SH-SY5Y (cell line): ENCODE measurements around the gene PSTK.

Experiments used
- GATA2 ChIP-seq: IDR thresholded peaks from 2 replicates; pipeline ENCODE4 v1.6.1; 2011; ENCODE audit warnings: mild to moderate bottlenecking, low read depth, low read length
- GATA3 ChIP-seq: IDR thresholded peaks from 2 replicates; pipeline ENCODE4 v1.6.1; 2011; ENCODE audit warnings: low read depth, mild to moderate bottlenecking, low read length, moderate library complexity

The PSTK gene

GRCh38 chr10:123001370-123001769, 21.2 kb downstream of the PSTK start:
- no peak for TF ChIP-seq GATA2
- no peak for TF ChIP-seq GATA3

- TF ChIP-seq GATA2 = no peak
These were observed 24.1 kb downstream of the PSTK start for GRCh38 chr10:123004298-123004697.

- no peak for TF ChIP-seq GATA2
- no peak for TF ChIP-seq GATA3
These were observed 27.6 kb downstream of the PSTK start for GRCh38 chr10:123007558-123008354.

GRCh38 chr10:123008355-123009104, 28.3 kb downstream of the PSTK start, which contains the start of the genes ACADSB and IKZF5:
ACADSB (plus strand) TSS chr10:123009006; CDS start chr10:123009030, 24 bp downstream.
IKZF5 (minus strand) TSS chr10:123008795; CDS start chr10:122998625, 10,170 bp downstream.
- TF ChIP-seq GATA3 = no peak
- TF ChIP-seq GATA2 = no peak

GRCh38 chr10:123009105-123009820, 29.1 kb downstream of the PSTK start:
- TF ChIP-seq GATA2 = 0 out of 2 replicates have a peak, but pooled peaks have one; percentile 36
- TF ChIP-seq GATA3 = no peak

GRCh38 chr10:123011987-123012386, 31.8 kb downstream of the PSTK start:
- TF ChIP-seq GATA3 = no peak
- TF ChIP-seq GATA2 = no peak

- TF ChIP-seq GATA3 (no peak), GATA2 (no peak)
These were observed 33.5 kb downstream of the PSTK start for GRCh38 chr10:123013456-123014419.

- no peak for TF ChIP-seq GATA3
These were observed 34.6 kb downstream of the PSTK start for GRCh38 chr10:123014772-123015171.

- TF ChIP-seq GATA3 (no peak), GATA2 (no peak)
These were observed 36.0 kb downstream of the PSTK start for GRCh38 chr10:123016228-123016627.

- no peak for TF ChIP-seq GATA2
- TF ChIP-seq GATA3 = no peak
These were observed 37.4 kb downstream of the PSTK start for GRCh38 chr10:123017421-123018165.

GRCh38 chr10:123018531-123018930, 38.3 kb downstream of the PSTK start:
- TF ChIP-seq GATA3 (no peak), GATA2 (no peak)

GRCh38 chr10:123019264-123019663, 39.1 kb downstream of the PSTK start:
- TF ChIP-seq GATA2 (no peak), GATA3 (no peak)

- TF ChIP-seq GATA3 = no peak
- no peak for TF ChIP-seq GATA2
These were observed 39.9 kb downstream of the PSTK start for GRCh38 chr10:123019941-123020703.
